GM23338 (cell line): ENCODE results near the gene XPO4. TPM values are rescaled to one million over a fixed set of nuclear protein-coding genes. Genes with fewer than 3 reads are reported as not detected.

Source experiments
- ATAC-seq: fragments of 200-7000 bp; cut with Tn5 transposase; 3 replicates; pipeline ENCODE4 v1.9.1; 2020
- DNase-seq: peaks from one replicate; pipeline ENCODE4 v3.0.0-alpha.2; 2015; ENCODE audit warnings: low spot score
- H2AFZ ChIP-seq: fragments of 200-600 bp; sonication (generic); 2 replicates; pipeline ENCODE4 v1.8.0; 2016; ENCODE audit warnings: antibody characterized with exemption, mild to moderate bottlenecking, moderate library complexity
- H3F3A ChIP-seq: fragments of 200-600 bp; sonication (generic); replicated peaks from 2 replicates; pipeline ENCODE4 v1.8.0; 2017; ENCODE audit warnings: antibody characterized with exemption, mixed run types, low read depth
- H3K27ac ChIP-seq: fragments of 200-600 bp; sonication (generic); 2 replicates; pipeline ENCODE4 v1.6.1; 2016; ENCODE audit warnings: low read depth
- H3K27me3 ChIP-seq: fragments of 200-600 bp; sonication (generic); 2 replicates; pipeline ENCODE4 v1.8.0; 2016; ENCODE audit warnings: mild to moderate bottlenecking, mixed run types, moderate library complexity; ENCODE audit not compliant: insufficient read depth
- H3K36me3 ChIP-seq: fragments of 200-600 bp; sonication (generic); 2 replicates; pipeline ENCODE4 v1.8.0; 2016; ENCODE audit warnings: mild to moderate bottlenecking; ENCODE audit not compliant: insufficient read depth
- H3K4me1 ChIP-seq: fragments of 200-600 bp; sonication (generic); 2 replicates; pipeline ENCODE4 v1.8.0; 2016; ENCODE audit warnings: mild to moderate bottlenecking, moderate library complexity; ENCODE audit not compliant: insufficient read depth
- H3K4me2 ChIP-seq: fragments of 200-600 bp; sonication (generic); 2 replicates; pipeline ENCODE4 v1.7.1; 2017; ENCODE audit warnings: mixed run types
- H3K4me3 ChIP-seq: fragments of 200-600 bp; sonication (generic); 2 replicates; pipeline ENCODE4 v1.6.1; 2016; ENCODE audit warnings: mixed run types
- H3K79me2 ChIP-seq: fragments of 200-600 bp; sonication (generic); replicated peaks from 2 replicates; pipeline ENCODE4 v1.8.0; 2017; ENCODE audit warnings: mild to moderate bottlenecking; ENCODE audit not compliant: insufficient read depth
- H3K9me2 ChIP-seq: fragments of 200-600 bp; sonication (generic); 2 replicates; pipeline ENCODE4 v1.8.0; 2017; ENCODE audit not compliant: insufficient read depth
- H4K20me1 ChIP-seq: fragments of 200-600 bp; sonication (generic); replicated peaks from 2 replicates; pipeline ENCODE4 v1.8.0; 2017; ENCODE audit warnings: mild to moderate bottlenecking; ENCODE audit not compliant: insufficient read depth
- H3K27ac Mint-ChIP-seq: 2 replicates; pipeline ENCODE4 v1.8.0; 2020; ENCODE audit warnings: inconsistent platforms, mild to moderate bottlenecking, moderate library complexity, mixed read lengths
- H3K27me3 Mint-ChIP-seq: 3 replicates; pipeline ENCODE4 v1.8.0; 2022; ENCODE audit warnings: low read depth, mild to moderate bottlenecking, moderate library complexity, mixed read lengths, inconsistent platforms; ENCODE audit not compliant: insufficient read depth, poor library complexity
- H3K36me3 Mint-ChIP-seq: 3 replicates; pipeline ENCODE4 v1.8.0; 2021; ENCODE audit warnings: low read depth, mild to moderate bottlenecking, inconsistent platforms, moderate library complexity, mixed read lengths
- H3K4me1 Mint-ChIP-seq: 3 replicates; pipeline ENCODE4 v1.8.0; 2020; ENCODE audit warnings: mild to moderate bottlenecking, inconsistent platforms, mixed read lengths
- H3K4me3 Mint-ChIP-seq: 3 replicates; pipeline ENCODE4 v1.8.0; 2021; ENCODE audit warnings: moderate library complexity, mild to moderate bottlenecking, inconsistent platforms, mixed read lengths
- H3K9me3 Mint-ChIP-seq: 3 replicates; pipeline ENCODE4 v1.8.0; 2020; ENCODE audit warnings: moderate library complexity, mild to moderate bottlenecking, inconsistent platforms, mixed read lengths
- CREB1 ChIP-seq: fragments of 250-450 bp; sonication (Bioruptor Pico); IDR thresholded peaks from 2 replicates; pipeline ENCODE4 v1.5.0; 2020; ENCODE audit warnings: low read depth, mild to moderate bottlenecking, moderate library complexity
- EZH2 ChIP-seq: fragments of 200-600 bp; sonication (generic); IDR thresholded peaks from one replicate; pipeline ENCODE4 v1.8.0; 2017; ENCODE audit warnings: antibody characterized with exemption, mild to moderate bottlenecking, low read depth; ENCODE audit not compliant: unreplicated experiment
- EZH2phosphoT487 ChIP-seq: fragments of 200-600 bp; sonication (generic); IDR thresholded peaks from one replicate; pipeline ENCODE4 v1.8.1; 2018; ENCODE audit warnings: antibody characterized with exemption; ENCODE audit not compliant: unreplicated experiment
- JUNB ChIP-seq: IDR thresholded peaks from one replicate; pipeline ENCODE4 v1.6.1; 2016; ENCODE audit warnings: antibody characterized with exemption; ENCODE audit not compliant: unreplicated experiment
- ZNF114 ChIP-seq: fragments of 250-450 bp; sonication (Bioruptor Pico); IDR thresholded peaks from 2 replicates; pipeline ENCODE4 v1.5.0; 2020; ENCODE audit warnings: mild to moderate bottlenecking, moderate library complexity
- polyA plus RNA-seq: library from polyadenylated mRNA; unstranded; fragments of >200 nt; fragmentation: Nextera tagmentation; extraction: Ambion mirVana; gene quantifications from 2 replicates; pipeline ENCODE4 v1.2.1, GENCODE V29; 2016
- total RNA-seq: library from RNA; depleted of rRNA; stranded (reverse); fragments of >200 nt; shearing (Covaris generic); gene quantifications from 2 replicates; pipeline ENCODE4 v1.2.3, GENCODE V29; 2014
- TF ChIP-seq, protein P1 (sequence below): IDR thresholded peaks from one replicate; pipeline ENCODE4 v1.6.1; 2018; ENCODE audit warnings: antibody characterized with exemption; ENCODE audit not compliant: unreplicated experiment
- TF ChIP-seq, protein P2 (sequence below): IDR thresholded peaks from 2 replicates; pipeline ENCODE4 v1.6.1; 2016; ENCODE audit warnings: antibody characterized with exemption
- TF ChIP-seq, protein P3 (sequence below), 2 experiments: fragments of 200-600 bp in 1 of 2; sonication (generic) in 1 of 2; conservative IDR thresholded peaks; 2 replicates each; pipeline versions ENCODE4 v1.5.1 to v1.6.1; 2016 to 2017; ENCODE audit warnings: antibody characterized with exemption in 2 of 2, low read depth in 2 of 2, mild to moderate bottlenecking in 2 of 2, moderate library complexity in 1 of 2
- TF ChIP-seq, protein P4 (sequence below): fragments of 250-450 bp; sonication (Bioruptor Pico); IDR thresholded peaks from 2 replicates; pipeline ENCODE4 v1.5.0; 2020; ENCODE audit warnings: mild to moderate bottlenecking, moderate library complexity

The XPO4 gene
- total and polyA plus RNA-seq, 2 experiments from 2014 or later: 14.1 to 57.8 TPM

DNA sequence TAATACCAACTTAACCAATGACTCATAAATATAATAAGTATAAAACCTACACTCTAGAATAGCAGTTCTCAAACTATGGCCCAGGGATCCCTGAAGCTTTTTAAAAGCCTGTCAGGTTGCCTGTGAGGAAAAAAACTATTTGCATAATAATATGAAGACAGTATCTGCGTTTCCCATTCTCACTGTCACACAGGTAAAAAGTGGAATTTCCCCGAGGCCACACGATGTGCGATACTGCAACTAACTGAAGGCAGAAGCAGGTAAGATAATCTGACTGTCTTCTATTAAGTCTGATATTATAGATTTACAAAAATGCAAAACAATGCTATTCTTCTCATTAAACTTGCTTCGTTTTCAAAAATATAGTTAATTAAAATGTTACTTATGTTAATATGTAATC is 76.2 kb downstream of the XPO4 start (continued):
- TF ChIP-seq, protein P1, sequence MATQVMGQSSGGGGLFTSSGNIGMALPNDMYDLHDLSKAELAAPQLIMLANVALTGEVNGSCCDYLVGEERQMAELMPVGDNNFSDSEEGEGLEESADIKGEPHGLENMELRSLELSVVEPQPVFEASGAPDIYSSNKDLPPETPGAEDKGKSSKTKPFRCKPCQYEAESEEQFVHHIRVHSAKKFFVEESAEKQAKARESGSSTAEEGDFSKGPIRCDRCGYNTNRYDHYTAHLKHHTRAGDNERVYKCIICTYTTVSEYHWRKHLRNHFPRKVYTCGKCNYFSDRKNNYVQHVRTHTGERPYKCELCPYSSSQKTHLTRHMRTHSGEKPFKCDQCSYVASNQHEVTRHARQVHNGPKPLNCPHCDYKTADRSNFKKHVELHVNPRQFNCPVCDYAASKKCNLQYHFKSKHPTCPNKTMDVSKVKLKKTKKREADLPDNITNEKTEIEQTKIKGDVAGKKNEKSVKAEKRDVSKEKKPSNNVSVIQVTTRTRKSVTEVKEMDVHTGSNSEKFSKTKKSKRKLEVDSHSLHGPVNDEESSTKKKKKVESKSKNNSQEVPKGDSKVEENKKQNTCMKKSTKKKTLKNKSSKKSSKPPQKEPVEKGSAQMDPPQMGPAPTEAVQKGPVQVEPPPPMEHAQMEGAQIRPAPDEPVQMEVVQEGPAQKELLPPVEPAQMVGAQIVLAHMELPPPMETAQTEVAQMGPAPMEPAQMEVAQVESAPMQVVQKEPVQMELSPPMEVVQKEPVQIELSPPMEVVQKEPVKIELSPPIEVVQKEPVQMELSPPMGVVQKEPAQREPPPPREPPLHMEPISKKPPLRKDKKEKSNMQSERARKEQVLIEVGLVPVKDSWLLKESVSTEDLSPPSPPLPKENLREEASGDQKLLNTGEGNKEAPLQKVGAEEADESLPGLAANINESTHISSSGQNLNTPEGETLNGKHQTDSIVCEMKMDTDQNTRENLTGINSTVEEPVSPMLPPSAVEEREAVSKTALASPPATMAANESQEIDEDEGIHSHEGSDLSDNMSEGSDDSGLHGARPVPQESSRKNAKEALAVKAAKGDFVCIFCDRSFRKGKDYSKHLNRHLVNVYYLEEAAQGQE: no peak
- TF ChIP-seq, protein P2, sequence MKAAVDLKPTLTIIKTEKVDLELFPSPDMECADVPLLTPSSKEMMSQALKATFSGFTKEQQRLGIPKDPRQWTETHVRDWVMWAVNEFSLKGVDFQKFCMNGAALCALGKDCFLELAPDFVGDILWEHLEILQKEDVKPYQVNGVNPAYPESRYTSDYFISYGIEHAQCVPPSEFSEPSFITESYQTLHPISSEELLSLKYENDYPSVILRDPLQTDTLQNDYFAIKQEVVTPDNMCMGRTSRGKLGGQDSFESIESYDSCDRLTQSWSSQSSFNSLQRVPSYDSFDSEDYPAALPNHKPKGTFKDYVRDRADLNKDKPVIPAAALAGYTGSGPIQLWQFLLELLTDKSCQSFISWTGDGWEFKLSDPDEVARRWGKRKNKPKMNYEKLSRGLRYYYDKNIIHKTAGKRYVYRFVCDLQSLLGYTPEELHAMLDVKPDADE: no peak
- TF ChIP-seq ZNF114 (CRISPR knock-in tag): no peak
- no peak for TF ChIP-seq CREB1
- no peak for TF ChIP-seq JUNB
- TF ChIP-seq EZH2: no peak

DNA sequence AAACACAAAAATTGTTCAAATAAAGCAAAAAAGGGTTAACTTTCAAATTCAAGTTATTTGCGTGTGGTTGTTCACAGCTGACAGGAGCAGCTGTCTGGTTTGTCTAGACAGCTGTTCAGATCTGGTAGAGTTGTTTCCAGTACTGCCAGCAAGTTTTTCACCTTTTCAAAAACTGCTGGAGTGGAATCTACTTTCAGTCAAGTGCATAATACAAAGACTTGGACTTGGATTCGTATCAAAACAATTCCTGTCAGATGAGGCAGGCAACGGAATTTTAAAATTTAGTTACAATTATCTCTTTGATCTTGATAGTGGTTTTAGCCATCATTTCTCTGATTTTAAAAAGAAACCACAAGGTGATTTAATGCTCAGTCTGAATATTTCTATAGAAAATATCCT is 77.1 kb downstream of the XPO4 start:
- H3K4me2 ChIP-seq: no peak overlapping the region
- no peaks in the 10 kb centered on the region for H3K9me2 ChIP-seq
- H3K36me3 ChIP-seq: no peaks in the 10 kb centered on the region
- H3K79me2 ChIP-seq: peaks cover 16% of the 10 kb centered on the region
- no peak overlapping the region for H3K27ac ChIP-seq
- Mint-ChIP-seq H3K27ac (no peak overlapping the region), H3K4me1 (peaks cover 24% of the 10 kb centered on the region), H3K4me3 (no peak overlapping the region), H3K9me3 (no peaks in the 10 kb centered on the region), H3K36me3 (no peaks in the 10 kb centered on the region), H3K27me3 (no peaks in the 10 kb centered on the region)
- H2AFZ ChIP-seq: no peak overlapping the region
- H3F3A ChIP-seq: no peaks in the 10 kb centered on the region
- H3K27me3 ChIP-seq: no peaks in the 10 kb centered on the region
- DNase-seq: no peak
- no peak for ATAC-seq
- H3K4me3 ChIP-seq: no peak overlapping the region
- H4K20me1 ChIP-seq: 0 out of 2 replicates have a peak, but pooled peaks cover 5% of the 10 kb centered on the region
- peaks cover 18% of the 10 kb centered on the region for H3K4me1 ChIP-seq
- TF ChIP-seq, protein P3, sequence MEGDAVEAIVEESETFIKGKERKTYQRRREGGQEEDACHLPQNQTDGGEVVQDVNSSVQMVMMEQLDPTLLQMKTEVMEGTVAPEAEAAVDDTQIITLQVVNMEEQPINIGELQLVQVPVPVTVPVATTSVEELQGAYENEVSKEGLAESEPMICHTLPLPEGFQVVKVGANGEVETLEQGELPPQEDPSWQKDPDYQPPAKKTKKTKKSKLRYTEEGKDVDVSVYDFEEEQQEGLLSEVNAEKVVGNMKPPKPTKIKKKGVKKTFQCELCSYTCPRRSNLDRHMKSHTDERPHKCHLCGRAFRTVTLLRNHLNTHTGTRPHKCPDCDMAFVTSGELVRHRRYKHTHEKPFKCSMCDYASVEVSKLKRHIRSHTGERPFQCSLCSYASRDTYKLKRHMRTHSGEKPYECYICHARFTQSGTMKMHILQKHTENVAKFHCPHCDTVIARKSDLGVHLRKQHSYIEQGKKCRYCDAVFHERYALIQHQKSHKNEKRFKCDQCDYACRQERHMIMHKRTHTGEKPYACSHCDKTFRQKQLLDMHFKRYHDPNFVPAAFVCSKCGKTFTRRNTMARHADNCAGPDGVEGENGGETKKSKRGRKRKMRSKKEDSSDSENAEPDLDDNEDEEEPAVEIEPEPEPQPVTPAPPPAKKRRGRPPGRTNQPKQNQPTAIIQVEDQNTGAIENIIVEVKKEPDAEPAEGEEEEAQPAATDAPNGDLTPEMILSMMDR (conservative IDR thresholded peaks at IDR 0.05; ENCODE audit: low read depth in 2 of 2): no peak
- TF ChIP-seq CREB1: no peak
- TF ChIP-seq, protein P4, sequence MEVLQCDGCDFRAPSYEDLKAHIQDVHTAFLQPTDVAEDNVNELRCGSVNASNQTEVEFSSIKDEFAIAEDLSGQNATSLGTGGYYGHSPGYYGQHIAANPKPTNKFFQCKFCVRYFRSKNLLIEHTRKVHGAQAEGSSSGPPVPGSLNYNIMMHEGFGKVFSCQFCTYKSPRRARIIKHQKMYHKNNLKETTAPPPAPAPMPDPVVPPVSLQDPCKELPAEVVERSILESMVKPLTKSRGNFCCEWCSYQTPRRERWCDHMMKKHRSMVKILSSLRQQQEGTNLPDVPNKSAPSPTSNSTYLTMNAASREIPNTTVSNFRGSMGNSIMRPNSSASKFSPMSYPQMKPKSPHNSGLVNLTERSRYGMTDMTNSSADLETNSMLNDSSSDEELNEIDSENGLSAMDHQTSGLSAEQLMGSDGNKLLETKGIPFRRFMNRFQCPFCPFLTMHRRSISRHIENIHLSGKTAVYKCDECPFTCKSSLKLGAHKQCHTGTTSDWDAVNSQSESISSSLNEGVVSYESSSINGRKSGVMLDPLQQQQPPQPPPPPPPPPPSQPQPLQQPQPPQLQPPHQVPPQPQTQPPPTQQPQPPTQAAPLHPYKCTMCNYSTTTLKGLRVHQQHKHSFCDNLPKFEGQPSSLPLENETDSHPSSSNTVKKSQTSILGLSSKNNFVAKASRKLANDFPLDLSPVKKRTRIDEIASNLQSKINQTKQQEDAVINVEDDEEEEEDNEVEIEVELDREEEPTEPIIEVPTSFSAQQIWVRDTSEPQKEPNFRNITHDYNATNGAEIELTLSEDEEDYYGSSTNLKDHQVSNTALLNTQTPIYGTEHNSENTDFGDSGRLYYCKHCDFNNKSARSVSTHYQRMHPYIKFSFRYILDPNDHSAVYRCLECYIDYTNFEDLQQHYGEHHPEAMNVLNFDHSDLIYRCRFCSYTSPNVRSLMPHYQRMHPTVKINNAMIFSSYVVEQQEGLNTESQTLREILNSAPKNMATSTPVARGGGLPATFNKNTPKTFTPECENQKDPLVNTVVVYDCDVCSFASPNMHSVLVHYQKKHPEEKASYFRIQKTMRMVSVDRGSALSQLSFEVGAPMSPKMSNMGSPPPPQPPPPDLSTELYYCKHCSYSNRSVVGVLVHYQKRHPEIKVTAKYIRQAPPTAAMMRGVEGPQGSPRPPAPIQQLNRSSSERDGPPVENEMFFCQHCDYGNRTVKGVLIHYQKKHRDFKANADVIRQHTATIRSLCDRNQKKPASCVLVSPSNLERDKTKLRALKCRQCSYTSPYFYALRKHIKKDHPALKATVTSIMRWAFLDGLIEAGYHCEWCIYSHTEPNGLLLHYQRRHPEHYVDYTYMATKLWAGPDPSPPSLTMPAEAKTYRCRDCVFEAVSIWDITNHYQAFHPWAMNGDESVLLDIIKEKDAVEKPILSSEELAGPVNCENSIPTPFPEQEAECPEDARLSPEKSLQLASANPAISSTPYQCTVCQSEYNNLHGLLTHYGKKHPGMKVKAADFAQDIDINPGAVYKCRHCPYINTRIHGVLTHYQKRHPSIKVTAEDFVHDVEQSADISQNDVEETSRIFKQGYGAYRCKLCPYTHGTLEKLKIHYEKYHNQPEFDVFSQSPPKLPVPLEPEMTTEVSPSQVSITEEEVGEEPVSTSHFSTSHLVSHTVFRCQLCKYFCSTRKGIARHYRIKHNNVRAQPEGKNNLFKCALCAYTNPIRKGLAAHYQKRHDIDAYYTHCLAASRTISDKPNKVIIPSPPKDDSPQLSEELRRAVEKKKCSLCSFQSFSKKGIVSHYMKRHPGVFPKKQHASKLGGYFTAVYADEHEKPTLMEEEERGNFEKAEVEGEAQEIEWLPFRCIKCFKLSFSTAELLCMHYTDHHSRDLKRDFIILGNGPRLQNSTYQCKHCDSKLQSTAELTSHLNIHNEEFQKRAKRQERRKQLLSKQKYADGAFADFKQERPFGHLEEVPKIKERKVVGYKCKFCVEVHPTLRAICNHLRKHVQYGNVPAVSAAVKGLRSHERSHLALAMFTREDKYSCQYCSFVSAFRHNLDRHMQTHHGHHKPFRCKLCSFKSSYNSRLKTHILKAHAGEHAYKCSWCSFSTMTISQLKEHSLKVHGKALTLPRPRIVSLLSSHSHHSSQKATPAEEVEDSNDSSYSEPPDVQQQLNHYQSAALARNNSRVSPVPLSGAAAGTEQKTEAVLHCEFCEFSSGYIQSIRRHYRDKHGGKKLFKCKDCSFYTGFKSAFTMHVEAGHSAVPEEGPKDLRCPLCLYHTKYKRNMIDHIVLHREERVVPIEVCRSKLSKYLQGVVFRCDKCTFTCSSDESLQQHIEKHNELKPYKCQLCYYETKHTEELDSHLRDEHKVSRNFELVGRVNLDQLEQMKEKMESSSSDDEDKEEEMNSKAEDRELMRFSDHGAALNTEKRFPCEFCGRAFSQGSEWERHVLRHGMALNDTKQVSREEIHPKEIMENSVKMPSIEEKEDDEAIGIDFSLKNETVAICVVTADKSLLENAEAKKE (CRISPR knock-in tag): no peak
- TF ChIP-seq EZH2phosphoT487: no peak
- TF ChIP-seq EZH2: no peak
